Caco-2 (cell line): ENCODE results near the gene ACOXL. TPM values are rescaled to one million over a fixed set of nuclear protein-coding genes. Genes with fewer than 3 reads are reported as not detected.

ENCODE experiments used
- BruUV-seq: library from RNA; stranded (reverse); fragments of 400-500 nt; replicated peaks from 2 replicates; lab custom pipeline; 2021; lab: Mats Ljungman, UMichigan
- CTCF ChIA-PET: fragments of 300-600 bp; sonication (Branson Sonifier 250); formaldehyde crosslinking; loops from one replicate; lab custom pipeline; 2022; ENCODE audit warnings: antibody characterized with exemption; lab: Charles Lee
- POLR2A ChIA-PET: fragments of 300-600 bp; sonication (Branson Sonifier 250); formaldehyde crosslinking; loops from one replicate; lab custom pipeline; 2022; ENCODE audit warnings: antibody characterized with exemption; lab: Charles Lee
- DNase-seq, 2 experiments: peaks; one replicate each; pipeline versions ENCODE4 v3.0.0 to v3.0.0-alpha.2; 2020 to 2022
- H3K27me3 ChIP-seq: replicated peaks from 2 replicates; pipeline ENCODE4 v1.6.0; 2011; ENCODE audit warnings: low read length; ENCODE audit not compliant: control insufficient read depth, insufficient read depth
- H3K36me3 ChIP-seq: 2 replicates; pipeline ENCODE4 v1.5.1; 2011; ENCODE audit warnings: low read length; ENCODE audit not compliant: control insufficient read depth, insufficient read depth
- H3K4me1 ChIP-seq: fragments of 250-450 bp; sonication (Bioruptor Pico); 2 replicates; pipeline ENCODE4 v1.5.1; 2020; ENCODE audit warnings: mild to moderate bottlenecking
- H3K4me3 ChIP-seq: 2 replicates; pipeline ENCODE4 v1.5.1; 2011; ENCODE audit warnings: low read depth, mild to moderate bottlenecking, control low read depth, low read length
- H3K9me3 ChIP-seq: fragments of 250-450 bp; sonication (Bioruptor Pico); 2 replicates; pipeline ENCODE4 v1.5.1; 2020; ENCODE audit warnings: mild to moderate bottlenecking, moderate library complexity
- H3K27ac Mint-ChIP-seq: one replicate; pipeline ENCODE4 v1.8.0; 2022; ENCODE audit warnings: mixed read lengths; ENCODE audit not compliant: unreplicated experiment
- H3K27me3 Mint-ChIP-seq: one replicate; pipeline ENCODE4 v1.8.0; 2022; ENCODE audit warnings: mixed read lengths; ENCODE audit not compliant: insufficient read depth, unreplicated experiment
- H3K36me3 Mint-ChIP-seq: one replicate; pipeline ENCODE4 v1.8.0; 2022; ENCODE audit warnings: mild to moderate bottlenecking, mixed read lengths; ENCODE audit not compliant: insufficient read depth, unreplicated experiment
- H3K4me1 Mint-ChIP-seq: one replicate; pipeline ENCODE4 v1.8.0; 2022; ENCODE audit warnings: low read depth, mixed read lengths; ENCODE audit not compliant: unreplicated experiment
- H3K4me3 Mint-ChIP-seq: one replicate; pipeline ENCODE4 v1.8.0; 2022; ENCODE audit warnings: mild to moderate bottlenecking, moderate library complexity, mixed read lengths; ENCODE audit not compliant: unreplicated experiment
- H3K9me3 Mint-ChIP-seq: one replicate; pipeline ENCODE4 v1.8.0; 2022; ENCODE audit warnings: mixed read lengths; ENCODE audit not compliant: unreplicated experiment
- intact Hi-C: fragments of 100-400 bp; cut with micrococcal nuclease; formaldehyde crosslinking; loops from one replicate; pipeline ENCODE4 v1.10.0; 2022; ENCODE audit not compliant: unreplicated experiment
- total RNA-seq: library from RNA; stranded (reverse); gene quantifications from 2 replicates; pipeline ENCODE4 v1.2.3, GENCODE V29; 2022
- TF ChIP-seq, protein P1 (sequence below), 2 experiments: fragments of 200-600 bp in 1 of 2; IDR thresholded peaks; 1 replicate in 1 of 2; 2 replicates in 1 of 2; pipeline versions ENCODE4 v1.5.1 to v1.8.0; 2011 to 2022; ENCODE audit warnings: antibody characterized with exemption in 1 of 2, control low read depth in 1 of 2, inconsistent platforms in 1 of 2, low read depth in 1 of 2, low read length in 1 of 2, mild to moderate bottlenecking in 1 of 2, moderate library complexity in 1 of 2; ENCODE audit not compliant: insufficient read depth in 1 of 2, severe bottlenecking in 1 of 2, unreplicated experiment in 1 of 2

ACOXL gene
- total RNA-seq, 1 experiment from 2014 or later: 2.6 TPM

DNA sequence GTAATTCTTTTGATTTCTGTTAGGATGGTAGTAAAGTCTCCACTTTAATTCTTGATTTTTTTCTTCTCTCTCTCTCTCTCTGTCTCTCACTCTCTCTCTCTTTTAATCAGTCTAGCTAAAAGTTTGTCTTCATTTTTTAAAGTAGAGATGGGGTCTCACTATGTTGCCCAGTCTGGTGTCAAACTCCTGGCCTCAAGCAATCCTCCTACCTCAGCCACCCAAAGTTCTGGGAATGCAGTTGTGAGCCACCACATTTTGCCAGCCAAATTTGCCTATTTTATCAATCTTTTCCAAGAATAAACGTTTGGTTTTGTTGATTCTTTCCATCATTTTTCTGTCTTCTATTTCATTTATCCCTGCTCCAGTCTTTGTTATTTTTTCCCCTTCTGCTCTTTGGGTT, 23.9 kb upstream of the ACOXL start:
- CTCF ChIA-PET: no interaction called here
- H3K27ac Mint-ChIP-seq: no peak overlapping the region

DNA sequence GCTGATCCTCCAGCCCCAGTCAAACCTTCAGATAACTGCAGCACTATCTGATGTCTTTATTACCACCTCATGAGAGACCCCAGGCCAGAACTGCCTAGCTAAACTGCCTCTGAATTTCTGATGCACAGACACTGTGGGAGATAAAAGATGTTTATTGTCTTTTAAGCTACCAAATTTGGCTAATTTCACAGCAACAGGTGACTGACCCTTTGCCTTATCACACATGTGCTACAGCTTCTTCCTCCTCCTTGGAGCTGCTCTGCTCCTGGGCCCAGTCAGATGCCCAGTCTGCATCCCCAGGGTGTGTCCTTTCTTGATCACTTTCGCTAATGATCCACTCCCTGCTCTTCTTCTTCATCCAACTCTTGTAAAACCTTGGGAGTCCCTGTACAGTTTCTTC, 19.6 kb upstream of the ACOXL start:
- Histone ChIP-seq H3K27me3 (no peaks in the 10 kb centered on the region), H3K4me3 (no peak overlapping the region), H3K9me3 (no peaks in the 10 kb centered on the region), H3K4me1 (peaks cover 8% of the 10 kb centered on the region; the same call in 1 of the 2 replicates), H3K36me3 (no peaks in the 10 kb centered on the region)
- H3K9me3 Mint-ChIP-seq: no peaks in the 10 kb centered on the region
- ChIA-PET POLR2A (interaction anchor here (0.9 kb wide), 1 partner anchor 23 kb away, joined by 3 read pairs; no protein-coding TSS in a partner anchor), CTCF (interaction anchor here (1.0 kb wide), 1 partner anchor 42 kb away, joined by 3 read pairs; no protein-coding TSS in a partner anchor)
- peaks cover 9% of the 10 kb centered on the region for H3K27me3 Mint-ChIP-seq
- BruUV-seq: no TSS peak
- H3K27ac Mint-ChIP-seq: no peak overlapping the region
- TF ChIP-seq, protein P1, sequence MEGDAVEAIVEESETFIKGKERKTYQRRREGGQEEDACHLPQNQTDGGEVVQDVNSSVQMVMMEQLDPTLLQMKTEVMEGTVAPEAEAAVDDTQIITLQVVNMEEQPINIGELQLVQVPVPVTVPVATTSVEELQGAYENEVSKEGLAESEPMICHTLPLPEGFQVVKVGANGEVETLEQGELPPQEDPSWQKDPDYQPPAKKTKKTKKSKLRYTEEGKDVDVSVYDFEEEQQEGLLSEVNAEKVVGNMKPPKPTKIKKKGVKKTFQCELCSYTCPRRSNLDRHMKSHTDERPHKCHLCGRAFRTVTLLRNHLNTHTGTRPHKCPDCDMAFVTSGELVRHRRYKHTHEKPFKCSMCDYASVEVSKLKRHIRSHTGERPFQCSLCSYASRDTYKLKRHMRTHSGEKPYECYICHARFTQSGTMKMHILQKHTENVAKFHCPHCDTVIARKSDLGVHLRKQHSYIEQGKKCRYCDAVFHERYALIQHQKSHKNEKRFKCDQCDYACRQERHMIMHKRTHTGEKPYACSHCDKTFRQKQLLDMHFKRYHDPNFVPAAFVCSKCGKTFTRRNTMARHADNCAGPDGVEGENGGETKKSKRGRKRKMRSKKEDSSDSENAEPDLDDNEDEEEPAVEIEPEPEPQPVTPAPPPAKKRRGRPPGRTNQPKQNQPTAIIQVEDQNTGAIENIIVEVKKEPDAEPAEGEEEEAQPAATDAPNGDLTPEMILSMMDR (IDR thresholded peaks at IDR 0.05; ENCODE audit: insufficient read depth in 1 of 2, low read depth in 1 of 2, low read length in 1 of 2, severe bottlenecking in 1 of 2, unreplicated experiment in 1 of 2): no peak
- H3K36me3 Mint-ChIP-seq: no peaks in the 10 kb centered on the region
- intact Hi-C loops: no loop called here
- no peak for DNase-seq
- no peak overlapping the region for H3K4me3 Mint-ChIP-seq
- H3K4me1 Mint-ChIP-seq: peaks cover 16% of the 10 kb centered on the region

More for the DNA sequence above, 23.9 kb upstream of the ACOXL start:
- POLR2A ChIA-PET: no interaction called here
- H3K4me1 Mint-ChIP-seq: peaks cover 14% of the 10 kb centered on the region
- Histone ChIP-seq H3K4me1 (peaks cover 5% of the 10 kb centered on the region; the same call in 1 of the 2 replicates), H3K36me3 (no peaks in the 10 kb centered on the region), H3K27me3 (no peaks in the 10 kb centered on the region), H3K9me3 (no peaks in the 10 kb centered on the region), H3K4me3 (no peak overlapping the region)
- no peak overlapping the region for H3K4me3 Mint-ChIP-seq
- H3K36me3 Mint-ChIP-seq: no peaks in the 10 kb centered on the region
- H3K9me3 Mint-ChIP-seq: no peaks in the 10 kb centered on the region
- BruUV-seq: no TSS peak
- peaks cover 11% of the 10 kb centered on the region for H3K27me3 Mint-ChIP-seq
- DNase-seq: no peak
- TF ChIP-seq, protein P1 (IDR thresholded peaks at IDR 0.05; ENCODE audit: insufficient read depth in 1 of 2, low read depth in 1 of 2, low read length in 1 of 2, severe bottlenecking in 1 of 2, unreplicated experiment in 1 of 2): no peak
- intact Hi-C loops: no loop called here

DNA sequence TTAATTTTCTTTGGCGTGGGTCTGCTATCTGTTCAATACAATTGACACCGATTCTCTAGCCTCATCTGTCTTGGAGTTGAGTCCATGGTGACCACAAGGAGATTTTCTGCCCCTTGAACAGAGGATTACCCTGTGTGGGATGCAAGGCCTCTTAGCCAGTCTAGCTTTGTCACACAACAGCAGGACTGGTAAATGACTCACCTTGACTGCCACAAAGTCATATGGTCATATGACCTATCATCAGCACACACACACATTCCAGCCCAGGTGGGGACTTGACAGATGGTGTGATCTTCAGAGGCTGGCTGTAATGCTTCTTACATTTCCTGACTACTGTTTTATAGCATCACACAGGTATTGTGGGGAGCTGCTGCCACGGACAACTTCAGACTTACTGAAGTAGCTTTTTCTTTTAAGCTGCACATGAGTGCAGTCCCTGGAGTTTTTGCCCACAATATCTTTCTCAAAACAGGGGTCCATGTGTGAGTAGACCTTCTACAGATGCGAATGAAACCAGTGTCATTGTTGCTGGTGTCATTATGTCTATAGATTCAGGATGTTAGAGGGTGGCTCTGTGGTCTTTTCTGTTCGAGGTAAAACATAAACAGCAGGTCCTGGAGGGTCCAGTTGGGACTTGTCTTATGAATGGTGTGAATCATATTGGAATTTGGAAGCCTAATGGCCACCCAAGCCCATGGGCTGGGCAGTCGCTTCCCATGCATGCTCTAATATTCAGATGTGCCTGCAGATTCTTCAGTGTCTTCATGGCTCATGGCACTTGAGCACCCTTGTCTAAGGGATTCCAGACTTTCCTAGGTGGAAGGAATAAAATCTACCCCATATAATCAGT, 18.6 kb upstream of the ACOXL start:
- Histone ChIP-seq H3K4me3 (no peak overlapping the region), H3K36me3 (no peaks in the 10 kb centered on the region), H3K4me1 (peaks cover 8% of the 10 kb centered on the region; the same call in 1 of the 2 replicates), H3K9me3 (no peaks in the 10 kb centered on the region), H3K27me3 (no peaks in the 10 kb centered on the region)
- peak; percentile 25 to 53 for DNase-seq
- H3K27me3 Mint-ChIP-seq: peaks cover 3% of the 10 kb centered on the region
- CTCF ChIA-PET: no interaction called here
- H3K4me1 Mint-ChIP-seq: peaks cover 16% of the 10 kb centered on the region
- H3K9me3 Mint-ChIP-seq: no peaks in the 10 kb centered on the region
- TF ChIP-seq, protein P1 (IDR thresholded peaks at IDR 0.05; ENCODE audit: insufficient read depth in 1 of 2, low read depth in 1 of 2, low read length in 1 of 2, severe bottlenecking in 1 of 2, unreplicated experiment in 1 of 2): no peak
- no peak overlapping the region for H3K27ac Mint-ChIP-seq
- no peaks in the 10 kb centered on the region for H3K36me3 Mint-ChIP-seq
- H3K4me3 Mint-ChIP-seq: no peak overlapping the region
- intact Hi-C loops: no loop called here
- no TSS peak for BruUV-seq
- POLR2A ChIA-PET: no interaction called here
